Peyer's patch (tissue), 4 donors: ENCODE measurements around the gene TMEM225B.
A peak's percentile ranks its signal among the peaks of the same experiment; 100 is the strongest.

Experiments used
- POLR2A ChIP-seq, 2 donors: fragments of 450-650 bp; IDR thresholded peaks; one replicate each; pipeline ENCODE4 v1.5.1; 2017; ENCODE audit warnings: antibody characterized with exemption in 2 of 2, mild to moderate bottlenecking in 2 of 2, moderate library complexity in 2 of 2
- TF ChIP-seq, protein P1 (sequence below), 6 experiments: fragments of 450-650 bp in 4 of 6; fragments of 200-600 bp in 2 of 6; sonication (generic) in 1 of 6; IDR thresholded peaks; one replicate each; pipeline ENCODE4 v1.5.1; 2017 to 2019; ENCODE audit warnings: antibody characterized with exemption in 6 of 6, mild to moderate bottlenecking in 3 of 6, moderate library complexity in 1 of 6

DNA sequence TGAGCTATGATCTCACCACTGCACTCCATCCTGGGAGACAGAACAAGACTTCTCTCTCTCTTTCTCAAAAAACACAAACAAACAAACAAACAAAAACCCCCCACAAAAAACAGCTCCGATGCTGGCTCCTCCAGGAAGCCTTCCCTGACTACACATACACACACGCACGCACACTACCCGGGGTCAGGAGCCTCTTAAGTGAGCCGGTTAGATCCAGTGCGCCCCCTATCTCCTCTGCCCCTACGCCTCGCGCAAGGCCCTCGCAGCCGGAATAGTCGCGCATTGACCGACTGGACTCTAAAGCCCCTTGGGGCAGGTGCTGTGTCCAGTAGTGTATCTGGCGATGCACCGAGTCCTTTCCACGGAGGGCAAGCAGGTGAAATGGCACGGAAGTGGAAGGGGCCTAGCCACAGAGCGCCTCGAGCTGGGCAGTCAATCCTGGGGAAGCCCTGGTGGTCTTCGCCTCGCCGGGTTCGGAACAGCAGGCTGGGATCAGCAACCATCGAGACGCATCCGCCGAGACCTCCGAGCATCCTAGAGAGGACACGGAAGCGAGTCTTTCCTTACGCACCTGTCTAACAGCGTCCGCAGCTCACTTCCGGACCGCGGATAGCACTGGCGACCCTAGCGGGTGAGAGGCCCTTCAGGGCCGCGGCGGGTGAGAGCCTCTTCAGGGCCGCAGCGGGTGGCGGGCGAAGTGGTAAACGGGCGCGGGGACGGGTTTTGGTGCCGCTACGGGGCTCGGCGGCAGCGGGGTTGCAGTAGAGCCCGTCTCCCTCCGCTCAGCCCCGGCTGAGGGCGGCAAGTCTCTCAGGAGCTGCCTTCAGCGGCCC is 18.5 kb downstream of the TMEM225B start, which contains the start of gene ZSCAN25:
- TF ChIP-seq, protein P1, sequence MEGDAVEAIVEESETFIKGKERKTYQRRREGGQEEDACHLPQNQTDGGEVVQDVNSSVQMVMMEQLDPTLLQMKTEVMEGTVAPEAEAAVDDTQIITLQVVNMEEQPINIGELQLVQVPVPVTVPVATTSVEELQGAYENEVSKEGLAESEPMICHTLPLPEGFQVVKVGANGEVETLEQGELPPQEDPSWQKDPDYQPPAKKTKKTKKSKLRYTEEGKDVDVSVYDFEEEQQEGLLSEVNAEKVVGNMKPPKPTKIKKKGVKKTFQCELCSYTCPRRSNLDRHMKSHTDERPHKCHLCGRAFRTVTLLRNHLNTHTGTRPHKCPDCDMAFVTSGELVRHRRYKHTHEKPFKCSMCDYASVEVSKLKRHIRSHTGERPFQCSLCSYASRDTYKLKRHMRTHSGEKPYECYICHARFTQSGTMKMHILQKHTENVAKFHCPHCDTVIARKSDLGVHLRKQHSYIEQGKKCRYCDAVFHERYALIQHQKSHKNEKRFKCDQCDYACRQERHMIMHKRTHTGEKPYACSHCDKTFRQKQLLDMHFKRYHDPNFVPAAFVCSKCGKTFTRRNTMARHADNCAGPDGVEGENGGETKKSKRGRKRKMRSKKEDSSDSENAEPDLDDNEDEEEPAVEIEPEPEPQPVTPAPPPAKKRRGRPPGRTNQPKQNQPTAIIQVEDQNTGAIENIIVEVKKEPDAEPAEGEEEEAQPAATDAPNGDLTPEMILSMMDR (IDR thresholded peaks at IDR 0.05), result peak in 2 of 6 experiments; percentile 12 to 25
- TF ChIP-seq POLR2A (IDR thresholded peaks at IDR 0.05), result peak; percentile 59 to 71
